OCI-M2 (cell line): Measurements from ENCODE around the gene HTR7.
"Not testable (repeated sequence)": the region's sequence is repeated elsewhere in the genome, so short reads cannot be mapped to it uniquely, and the experiment has no call there.

ENCODE experiments used
- DNase-seq: peaks from one replicate; lab custom pipeline; 2025; ENCODE audit not compliant: unreplicated experiment; lab: John Stamatoyannopoulos, UW

HTR7 gene

DNA sequence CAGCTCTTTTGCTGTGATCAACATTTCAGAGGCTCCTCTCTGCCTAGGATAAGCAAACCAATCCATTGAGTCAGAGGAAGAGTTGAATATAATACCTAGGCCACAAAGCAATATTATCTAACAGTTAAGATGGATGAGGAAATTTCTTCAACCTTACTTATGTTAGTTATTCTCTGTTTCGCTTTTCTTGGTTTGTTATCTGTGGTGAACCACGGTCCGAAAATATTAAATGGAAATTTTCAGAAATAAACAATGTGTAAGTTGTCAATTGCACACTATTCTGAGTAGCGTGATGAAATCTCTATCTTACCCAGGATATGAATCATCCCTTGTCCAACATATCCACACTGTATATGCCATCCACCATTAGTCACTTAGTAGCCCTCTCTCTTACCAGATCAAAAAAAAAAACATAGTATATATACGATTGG lies 1.5 kb upstream of the HTR7 start:
- no peak for DNase-seq

DNA sequence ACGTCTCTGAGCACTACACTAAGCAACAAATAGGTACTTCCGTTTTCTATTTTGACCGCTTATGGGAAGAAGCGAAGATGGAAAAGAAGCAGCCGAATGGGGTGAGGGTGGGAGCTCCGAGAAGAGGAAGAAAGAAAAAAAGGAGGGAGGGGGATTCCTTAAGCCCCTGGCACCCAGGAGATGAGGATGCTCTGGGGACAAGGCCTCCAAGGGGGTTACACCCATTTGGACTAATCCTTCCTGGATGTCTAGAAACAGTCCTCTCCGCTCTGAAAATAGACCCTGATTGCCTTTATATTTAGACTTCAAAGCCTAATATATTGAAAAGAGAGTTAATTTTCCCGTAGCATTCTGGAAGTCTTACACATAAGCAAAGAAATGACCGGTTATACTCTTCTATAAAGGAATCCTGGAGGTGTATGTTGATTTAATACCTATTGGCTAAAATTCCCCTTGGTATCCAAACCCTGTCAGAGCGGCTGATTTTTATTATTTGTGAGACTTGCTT lies 676 bp upstream of the HTR7 start:
- no peak for DNase-seq

DNA sequence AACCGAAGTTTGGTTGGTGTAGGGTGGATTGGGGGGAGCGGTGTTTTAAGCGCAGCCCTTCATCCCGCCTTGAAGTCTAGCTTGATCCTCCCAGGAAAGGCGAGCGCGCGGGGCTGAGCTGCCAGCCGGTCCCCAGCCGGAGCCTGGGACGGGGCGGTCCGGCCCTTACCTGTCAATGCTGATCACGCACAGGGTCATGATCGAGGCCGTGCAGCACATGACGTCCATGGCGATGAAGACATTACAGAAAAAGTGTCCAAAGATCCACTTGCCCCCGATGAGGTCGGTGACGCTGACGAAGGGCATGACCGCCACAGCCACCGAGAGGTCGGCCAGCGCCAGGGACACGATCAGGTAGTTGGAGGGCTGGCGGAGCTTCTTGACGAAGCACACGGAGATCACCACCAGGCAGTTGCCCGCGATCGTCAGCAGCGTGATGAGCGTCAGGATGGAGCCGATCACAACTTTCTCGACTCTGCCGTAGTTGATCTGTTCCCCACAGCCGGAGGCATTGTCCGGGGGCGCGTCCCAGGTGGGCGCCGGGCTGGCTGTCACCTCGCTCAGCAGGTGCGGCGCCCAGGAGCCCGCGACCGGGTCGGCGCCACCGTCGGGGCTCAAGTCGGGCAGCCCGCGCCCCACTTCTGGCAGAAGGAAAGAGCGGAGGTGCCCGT lies 740 bp downstream of the HTR7 start:
- no peak for DNase-seq

DNA sequence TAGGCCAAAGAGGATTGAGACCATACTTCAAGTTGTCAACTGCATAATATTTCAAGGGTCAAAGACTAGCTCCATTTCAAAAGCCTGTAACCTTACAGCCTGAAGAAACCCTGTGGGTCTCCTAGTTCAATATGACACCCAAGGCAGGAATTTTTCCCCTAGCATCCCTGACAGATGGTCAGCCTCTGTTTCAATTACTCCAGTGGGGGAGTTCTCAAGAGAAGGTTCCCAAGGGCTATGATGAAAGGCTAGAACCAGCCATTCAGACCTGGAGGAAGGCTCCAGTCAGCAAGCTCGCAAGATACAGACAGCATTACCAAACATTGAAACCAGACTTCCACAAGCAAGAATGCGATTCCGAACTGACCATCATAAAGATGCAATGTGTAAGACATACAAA lies 1.6 kb downstream of the HTR7 start:
- DNase-seq, result no peak

DNA sequence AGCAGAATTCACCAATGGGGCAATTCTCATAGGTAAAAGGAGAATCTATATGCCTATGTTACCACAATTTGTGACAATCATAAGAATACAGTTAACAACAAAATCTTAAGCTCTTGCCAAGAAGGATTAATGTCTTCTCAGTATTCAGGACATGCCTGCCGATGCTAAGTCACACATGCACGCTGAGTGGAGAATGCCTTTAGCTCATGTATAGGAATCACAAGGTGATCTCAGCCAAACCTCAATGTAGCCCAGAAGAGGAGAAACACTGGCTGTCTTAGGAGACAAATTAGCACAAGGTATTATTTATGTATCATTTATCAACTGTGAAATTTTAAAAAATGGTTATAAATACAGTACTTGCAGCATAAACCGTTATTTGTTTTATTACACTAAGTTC lies 2.7 kb downstream of the HTR7 start:
- no peak for DNase-seq

DNA sequence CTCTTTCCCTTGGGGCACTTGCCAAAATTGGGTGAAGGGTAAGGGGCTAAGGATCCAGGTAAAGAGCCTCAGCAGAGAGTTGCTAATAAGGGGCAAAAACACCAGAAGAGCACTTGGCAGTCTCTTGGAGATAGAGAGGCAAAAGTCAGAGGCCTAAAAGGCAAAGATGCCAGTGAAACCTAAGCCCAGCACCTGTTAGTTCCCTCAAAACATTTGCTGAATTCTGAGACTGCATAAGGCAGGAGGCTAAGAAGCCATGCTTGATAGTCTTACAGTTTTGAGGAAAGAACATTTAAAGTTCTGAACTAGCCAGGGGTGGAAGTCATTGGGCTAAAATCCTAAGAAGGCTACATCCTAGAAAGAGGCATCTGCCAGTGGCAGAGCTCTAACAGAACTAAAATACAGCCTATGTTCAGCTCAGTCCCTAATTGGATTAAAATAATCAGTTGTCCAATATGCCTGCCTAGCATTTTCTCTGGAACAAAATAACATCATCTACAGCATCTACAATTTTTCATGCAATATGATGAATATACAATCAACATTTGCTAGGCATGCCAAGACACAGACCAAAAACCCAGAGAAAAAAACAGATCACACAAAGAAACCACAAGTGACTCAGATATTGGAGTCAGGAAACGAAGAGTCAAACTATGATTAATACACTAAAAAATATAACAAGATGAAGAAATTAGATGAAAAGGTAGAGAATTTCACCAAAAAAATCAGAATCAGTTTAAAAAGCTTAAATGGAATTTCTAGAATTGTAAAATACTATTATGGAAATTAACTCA lies 7.7 kb downstream of the HTR7 start:
- DNase-seq, result no peak

DNA sequence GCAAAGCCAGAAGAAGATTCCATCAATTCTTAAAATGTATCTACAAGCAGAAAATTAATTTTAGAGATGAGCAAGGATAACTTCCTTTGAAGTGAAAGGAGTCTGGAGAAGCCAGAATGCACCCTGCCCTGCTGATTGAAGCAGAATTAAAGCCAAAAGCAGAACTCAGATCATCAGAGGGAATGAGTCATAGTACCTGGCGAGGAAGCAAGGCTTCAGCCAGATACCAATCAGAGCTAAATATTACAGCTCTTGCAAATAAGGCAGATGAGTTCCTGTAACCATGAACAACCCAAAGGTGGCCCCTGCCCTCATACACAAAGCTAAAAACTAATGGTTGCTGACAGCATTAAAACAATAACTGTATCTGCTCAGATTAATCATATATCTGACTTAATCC lies 10.4 kb downstream of the HTR7 start:
- no peak for DNase-seq

DNA sequence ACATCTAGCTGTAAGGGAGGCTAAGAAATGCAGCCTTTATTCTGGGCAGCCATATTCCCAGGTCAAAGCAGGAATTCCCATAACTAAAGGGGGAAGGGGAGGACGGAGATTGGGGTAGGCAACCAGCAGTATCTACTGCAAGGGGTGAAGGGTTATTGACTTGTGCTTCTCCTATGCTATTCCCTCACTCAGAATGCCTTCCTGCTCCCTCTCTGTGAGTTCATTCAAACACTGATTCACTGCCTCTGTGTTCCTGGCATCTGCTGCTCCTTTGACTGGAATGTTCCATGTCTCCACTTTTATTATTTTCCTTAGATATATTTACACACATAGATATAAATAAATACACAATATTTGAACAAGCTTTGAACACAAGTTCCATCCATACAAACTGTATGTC lies 11.1 kb downstream of the HTR7 start:
- no peak for DNase-seq

DNA sequence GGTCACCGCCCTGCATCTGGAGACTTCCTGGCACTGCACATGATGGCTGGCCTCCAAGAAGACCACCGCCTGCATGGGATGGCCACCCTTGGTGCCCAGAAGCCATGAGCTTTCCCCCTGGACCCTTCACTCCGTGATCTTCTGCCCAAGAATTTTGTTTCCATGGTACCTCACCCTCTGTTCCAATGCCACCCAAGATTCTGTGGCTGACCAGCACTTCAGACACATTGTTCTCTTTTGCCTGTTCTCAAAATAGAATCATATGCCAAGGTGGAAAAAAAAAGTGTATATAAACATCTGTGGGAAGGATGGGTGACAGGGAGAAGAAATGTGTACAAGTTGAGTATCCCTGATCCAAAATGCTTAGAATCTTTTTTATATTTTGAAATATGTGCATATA lies 12.1 kb downstream of the HTR7 start:
- DNase-seq, result no peak

DNA sequence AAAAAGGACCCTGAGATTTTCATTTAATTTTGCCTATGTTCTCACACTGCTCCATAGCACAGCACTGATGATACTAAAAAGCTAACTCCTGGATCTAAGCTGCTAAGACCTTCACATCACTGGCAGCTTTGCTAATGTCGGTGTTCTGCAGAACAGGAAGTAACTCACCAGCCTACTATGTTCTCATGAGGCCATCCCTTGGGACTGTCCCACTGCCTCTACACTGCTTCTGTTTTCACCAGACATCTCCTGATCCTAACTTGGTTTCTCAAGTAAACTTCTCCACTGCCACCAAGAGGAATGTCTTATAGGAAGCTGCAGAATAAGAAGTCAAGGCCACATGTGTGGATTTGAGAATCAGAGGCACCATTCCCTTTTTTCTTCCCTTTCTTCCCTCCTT lies 15.1 kb downstream of the HTR7 start:
- no peak for DNase-seq

DNA sequence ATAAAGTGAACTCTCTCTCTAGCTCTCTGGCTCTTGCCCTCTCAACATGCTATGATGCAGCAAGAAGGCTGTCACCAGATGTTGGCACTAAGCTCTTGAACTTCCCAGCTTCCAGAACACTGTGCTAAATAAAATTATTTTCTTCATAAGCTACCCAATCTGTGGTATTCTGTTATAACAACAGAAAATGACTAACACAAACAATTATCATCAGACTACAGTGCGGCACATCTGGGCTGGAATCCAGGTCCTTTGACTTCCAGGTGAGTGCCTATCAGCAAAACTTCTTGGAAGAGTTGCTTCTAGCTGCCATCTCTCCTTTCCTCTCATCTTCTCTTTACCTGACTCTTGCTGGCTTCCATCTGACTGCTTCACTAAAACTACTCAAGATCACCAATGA lies 20.4 kb downstream of the HTR7 start:
- no peak for DNase-seq

DNA sequence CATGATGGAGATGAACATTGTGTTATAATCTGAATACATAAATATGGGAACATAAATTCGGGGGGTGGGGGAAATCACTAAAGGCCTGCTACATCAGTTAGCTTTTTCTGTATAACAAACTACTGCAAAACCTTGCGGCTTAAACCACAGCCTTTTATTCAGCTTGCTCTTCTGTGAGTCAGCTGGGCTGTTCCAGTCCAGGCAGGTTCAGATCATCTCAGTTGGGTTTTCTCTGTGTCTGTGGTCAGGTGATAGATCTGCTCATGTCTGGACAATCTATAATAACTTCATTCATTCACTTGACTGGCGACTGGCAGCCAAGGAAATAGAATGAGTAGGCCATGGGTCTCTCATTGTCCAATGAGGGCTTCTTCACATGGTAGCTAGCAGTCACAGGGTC lies 23.5 kb downstream of the HTR7 start:
- DNase-seq, result no peak

DNA sequence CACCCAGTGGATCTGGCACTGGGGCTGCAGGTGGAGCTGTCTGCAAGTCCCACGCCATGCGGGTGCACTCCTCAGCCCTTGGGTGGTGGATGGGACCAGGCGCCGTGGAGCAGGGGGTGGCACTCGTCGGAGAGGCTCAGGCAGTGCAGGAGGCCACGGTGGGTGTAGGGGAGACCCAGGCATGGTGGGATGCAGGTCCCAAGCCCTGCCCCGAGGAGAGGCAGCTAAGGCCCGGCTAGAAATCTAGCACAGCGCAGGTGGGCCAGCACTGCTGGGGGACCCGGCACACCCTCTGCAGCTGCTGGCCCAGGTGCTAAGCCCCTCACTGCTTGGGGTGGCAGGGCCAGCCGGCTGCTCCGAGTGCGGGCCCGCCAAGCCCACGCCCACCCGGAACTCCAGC lies 25.7 kb downstream of the HTR7 start:
- no peak for DNase-seq

DNA sequence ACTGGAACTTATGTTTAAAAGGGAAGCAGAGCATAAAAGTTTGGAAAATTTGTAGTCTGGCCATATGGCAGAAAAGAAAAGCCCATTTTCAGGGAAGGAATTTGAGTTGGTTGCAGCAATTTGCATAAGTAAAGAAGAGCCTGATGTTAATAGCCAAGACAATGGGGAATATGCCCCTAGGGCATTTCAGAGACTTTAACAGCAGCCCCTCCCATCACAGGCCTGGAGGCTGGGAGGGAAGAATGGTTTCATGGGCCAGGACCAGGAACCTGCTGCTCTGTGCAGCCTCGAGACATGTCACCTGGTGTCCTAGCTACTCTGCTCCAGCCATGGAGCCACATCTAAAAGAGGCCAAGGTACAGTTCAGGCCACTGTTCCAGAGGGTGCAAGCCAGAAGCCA lies 35.3 kb downstream of the HTR7 start:
- no peak for DNase-seq

DNA sequence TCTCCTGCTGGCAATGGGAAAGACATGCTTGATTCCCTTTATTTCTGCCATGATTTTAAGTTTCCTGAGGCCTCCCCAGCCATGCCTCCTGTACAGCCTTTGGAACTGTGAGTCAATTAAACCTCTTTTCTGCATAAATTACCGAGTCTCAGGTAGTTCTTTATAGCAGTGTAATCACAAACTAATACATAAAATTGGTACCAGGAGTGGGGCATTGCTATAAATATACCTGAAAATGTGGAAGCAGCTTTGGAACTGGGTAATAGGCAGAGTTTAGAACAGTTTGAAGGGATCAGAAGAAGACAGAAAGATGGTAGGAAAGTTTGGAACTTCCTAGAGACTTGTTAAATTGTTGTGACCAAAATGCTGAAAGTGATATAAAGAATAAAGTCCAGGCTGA lies 36.0 kb downstream of the HTR7 start:
- DNase-seq, result not testable (repeated sequence)

DNA sequence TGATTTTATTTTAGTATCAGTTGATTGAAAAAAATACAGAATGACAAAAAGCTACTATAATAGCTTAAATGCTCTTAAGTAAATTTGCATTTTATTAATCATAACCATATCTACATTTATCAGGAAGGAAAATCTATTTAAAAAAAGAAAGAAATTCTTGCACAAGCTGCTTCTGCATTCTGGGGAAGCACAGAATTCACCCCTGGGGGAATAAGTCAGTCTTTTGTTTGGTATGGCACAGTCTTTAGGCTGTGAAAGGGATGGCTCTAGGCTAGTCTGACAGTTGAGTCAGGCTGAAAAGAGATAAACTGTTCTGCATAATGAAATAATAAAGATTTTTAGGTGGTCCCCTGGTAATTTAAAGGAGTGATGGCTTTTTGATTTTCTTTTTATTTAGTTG lies 37.9 kb downstream of the HTR7 start:
- no peak for DNase-seq

DNA sequence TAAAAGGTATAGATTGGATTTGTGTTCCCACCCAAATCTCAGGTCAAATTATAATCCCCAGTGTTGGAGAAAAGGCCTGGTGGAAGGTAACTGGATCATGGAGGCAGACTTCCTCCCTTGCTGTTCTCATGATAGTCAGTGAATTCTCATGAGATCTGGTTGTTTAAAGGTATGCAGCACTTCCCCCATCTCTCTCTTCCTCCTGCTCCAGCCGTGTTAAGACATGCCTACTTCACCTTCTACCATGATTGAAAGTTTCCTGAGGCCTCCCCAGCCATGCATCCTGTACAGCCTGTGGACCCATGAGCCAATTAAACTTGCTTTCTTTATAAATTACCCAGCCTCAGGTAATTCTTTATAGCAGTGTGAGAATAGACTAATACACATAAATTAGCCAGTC lies 39.1 kb downstream of the HTR7 start:
- DNase-seq, result no peak

DNA sequence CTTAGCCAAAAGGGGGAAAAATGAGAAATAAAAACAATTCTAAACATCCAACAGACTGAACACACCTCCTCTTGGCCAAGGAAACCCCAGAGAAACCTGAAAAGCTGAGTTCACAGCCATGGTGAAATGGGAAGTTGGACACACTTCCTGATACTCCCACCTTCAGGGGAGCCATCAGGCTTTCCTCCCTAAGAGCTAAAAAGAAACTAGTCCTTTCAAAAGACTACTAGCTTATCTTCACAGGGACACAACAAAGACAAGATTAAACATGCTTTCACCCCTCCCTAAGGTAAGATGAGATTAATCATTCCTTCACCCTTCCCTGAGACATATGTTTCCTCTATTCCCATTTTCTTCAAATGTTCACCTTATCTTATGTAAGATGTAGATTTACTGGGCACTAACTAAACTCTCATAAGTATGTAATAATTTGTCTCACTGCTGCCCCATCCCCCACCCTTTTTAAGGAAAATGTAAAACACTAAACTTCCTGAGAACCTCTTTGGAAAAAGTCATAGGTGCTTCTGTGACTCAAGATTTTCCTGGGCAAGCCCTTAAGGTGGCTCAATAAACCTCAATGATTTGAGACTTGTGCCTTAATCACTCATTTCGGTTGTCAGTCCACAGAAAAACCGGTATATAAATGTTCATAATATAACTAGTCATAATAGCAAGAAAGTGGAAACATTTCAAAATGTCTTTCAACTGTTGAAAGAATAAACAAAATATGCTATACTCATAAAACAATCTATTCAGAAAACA lies 40.5 kb downstream of the HTR7 start:
- no peak for DNase-seq

DNA sequence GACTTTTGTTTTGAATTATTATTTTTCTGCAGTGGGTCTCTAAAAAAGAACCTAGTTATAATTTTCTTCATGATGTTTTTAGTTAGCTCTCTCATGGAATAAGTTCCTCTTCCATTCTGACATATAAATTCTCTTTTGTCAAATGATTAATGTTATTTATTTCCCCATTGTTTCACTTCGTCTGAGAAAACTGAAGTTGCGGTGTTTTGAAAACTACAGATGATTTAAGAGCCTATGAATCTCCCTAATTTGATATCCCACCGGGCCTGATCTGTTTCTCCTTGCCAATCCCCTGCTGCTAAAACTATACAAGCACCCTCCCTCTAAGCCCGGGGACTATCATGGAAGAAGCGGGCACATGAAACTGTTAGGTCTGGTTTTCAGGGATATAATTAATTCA lies 41.4 kb downstream of the HTR7 start:
- no peak for DNase-seq

DNA sequence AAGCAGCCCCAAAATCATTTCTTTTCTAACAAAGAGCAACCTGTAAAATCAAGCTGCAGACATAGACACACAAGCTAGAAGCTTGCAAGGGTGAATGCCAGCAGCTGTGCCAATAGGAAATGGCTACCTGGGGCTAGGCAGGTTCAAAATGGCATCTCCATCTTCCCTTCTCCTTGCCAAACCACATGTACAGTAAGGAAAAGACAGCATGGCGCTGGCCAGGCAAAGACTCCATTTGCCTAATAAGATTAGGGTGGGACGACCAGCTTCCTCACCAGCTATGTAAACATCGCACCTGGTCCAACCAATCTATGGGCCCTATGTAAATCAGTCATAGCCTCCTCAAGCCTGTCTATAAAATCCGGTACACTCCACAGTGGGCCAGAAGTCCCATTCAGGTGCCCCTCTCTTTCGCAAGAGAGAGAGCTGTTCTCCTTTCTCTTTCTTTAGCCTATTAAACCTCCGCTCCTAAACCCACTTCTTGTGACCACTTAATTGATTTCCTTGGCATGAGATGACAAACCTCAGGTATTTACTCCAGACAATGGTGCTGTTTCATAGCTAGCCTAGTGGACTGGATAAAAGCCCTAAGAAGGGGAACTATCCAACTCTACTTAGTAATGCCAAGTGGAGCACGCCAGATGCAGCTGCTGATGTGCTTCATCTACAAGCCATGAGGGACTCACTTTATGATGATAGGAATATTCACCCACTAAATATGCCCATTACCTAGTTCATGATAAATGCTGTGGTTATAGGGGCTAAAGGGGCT lies 44.1 kb downstream of the HTR7 start:
- no peak for DNase-seq

DNA sequence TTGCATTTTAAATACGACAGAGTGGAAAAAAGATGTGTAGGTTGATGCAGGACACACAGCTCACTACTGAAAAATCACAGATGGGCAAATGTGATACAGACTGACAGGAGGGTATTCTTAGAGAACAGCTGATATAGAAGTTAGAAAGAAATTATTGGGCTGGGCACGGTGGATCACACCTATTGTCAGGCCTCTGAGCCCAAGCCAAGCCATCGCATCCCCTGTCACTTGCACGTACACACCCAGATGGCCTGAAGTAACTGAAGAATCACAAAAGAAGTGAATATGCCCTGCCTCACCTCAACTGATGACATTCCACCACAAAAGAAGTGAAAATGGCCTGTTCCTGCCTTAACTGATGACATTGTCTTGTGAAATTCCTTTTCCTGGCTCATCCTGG lies 50.7 kb downstream of the HTR7 start:
- DNase-seq, result not testable (repeated sequence)
